ENCODE measurements around the gene CFAP46. TPM values are rescaled to one million over a fixed set of nuclear protein-coding genes. Genes with fewer than 3 reads are reported as not detected.

The CFAP46 gene
- total and polyA plus RNA-seq, 2 of the 4 experiments (the other 2 are of a cell fraction) = 1.3 to 1.8 TPM

- in situ Hi-C loops (cut with MboI; ENCODE audit: low sequenced_read_pairs) = no loop called here
- Histone ChIP-seq H3K27ac (ENCODE audit: insufficient read depth, low read length) (no peak overlapping the region), H3K18ac (ENCODE audit: low read depth, low read length) (no peak overlapping the region), H3K14ac (replicated peaks; ENCODE audit: low read depth, low read length) (no peak overlapping the region), H2AK9ac (replicated peaks; ENCODE audit: low read depth, low read length, poor library complexity) (no peak overlapping the region), H3K9ac (ENCODE audit: low read depth, low read length) (no peak overlapping the region), H2AK5ac (ENCODE audit: low read depth, low read length) (no peak overlapping the region), H3K9me1 (ENCODE audit: insufficient read depth, low read length) (no peaks in the 10 kb centered on the region), H4K91ac (ENCODE audit: insufficient read depth, low read depth, low read length) (no peak overlapping the region), H3K79me1 (ENCODE audit: low read depth in 1 of 2, low read length in 2 of 2) (no peaks in the 10 kb centered on the region), H2BK5ac (ENCODE audit: low read depth, low read length, poor library complexity, severe bottlenecking) (no peak overlapping the region), H3K27me3 (ENCODE audit: control insufficient read depth, insufficient read depth, low read length) (peaks cover 11% of the 10 kb centered on the region), H4K20me1 (ENCODE audit: insufficient read depth, low read length) (no peaks in the 10 kb centered on the region), H3K56ac (ENCODE audit: extremely low read depth, insufficient read depth, low read length) (no peak overlapping the region), H2BK120ac (ENCODE audit: low read depth, low read length) (no peak overlapping the region), H2BK15ac (ENCODE audit: low read depth, low read length) (no peak overlapping the region), H3K4me1 (ENCODE audit: control insufficient read depth, insufficient read depth, low read length) (peaks cover under 1% of the 10 kb centered on the region; the same call in 1 of the 2 replicates), H2AFZ (replicated peaks; ENCODE audit: low read length, poor library complexity) (no peak overlapping the region), H4K5ac (ENCODE audit: low read depth, low read length) (no peak overlapping the region), H3K36me3 (ENCODE audit: control insufficient read depth, insufficient read depth, low read length) (no peaks in the 10 kb centered on the region), H3K4ac (ENCODE audit: low read depth, low read length) (no peak overlapping the region), H3K4me2 (ENCODE audit: low read depth, low read length) (no peak overlapping the region), H3K23ac (ENCODE audit: low read depth, low read length) (no peak overlapping the region), H3K4me3 (ENCODE audit: insufficient read depth, low read depth, low read length) (no peak overlapping the region), H3K9me3 (ENCODE audit: control insufficient read depth, insufficient read depth, low read length) (no peaks in the 10 kb centered on the region), H2BK20ac (ENCODE audit: low read depth, low read length) (no peak overlapping the region), H4K8ac (ENCODE audit: low read depth in 2 of 2, low read length in 2 of 2) (no peak overlapping the region)
- intact Hi-C loops (cut with micrococcal nuclease) = no loop called here
- TF ChIP-seq CHD1 (IDR thresholded peaks at IDR 0.05; ENCODE audit: low read depth, low read length) = no peak
- no peak for TF ChIP-seq USF2 (IDR thresholded peaks at IDR 0.05; ENCODE audit: low read depth, low read length)
- TF ChIP-seq RAD21 (IDR thresholded peaks at IDR 0.05; ENCODE audit: low read length) = no peak
- no peak for TF ChIP-seq MAFK (IDR thresholded peaks at IDR 0.05; ENCODE audit: low read depth, low read length)
- no peak for TF ChIP-seq RCOR1 (IDR thresholded peaks at IDR 0.05; ENCODE audit: insufficient replicate concordance, low read length)
- TF ChIP-seq FOS (IDR thresholded peaks at IDR 0.05; ENCODE audit: low read depth, low read length) = no peak
- no peak for TF ChIP-seq RFX5 (IDR thresholded peaks at IDR 0.05; ENCODE audit: low read depth, low read length)
- no peak for TF ChIP-seq POLR2A (IDR thresholded peaks at IDR 0.05; ENCODE audit: low read depth, low read length)
- no peak for TF ChIP-seq ELK1 (IDR thresholded peaks at IDR 0.05; ENCODE audit: borderline replicate concordance, low read depth, low read length)
- TF ChIP-seq CEBPB (IDR thresholded peaks at IDR 0.05; ENCODE audit: low read depth, low read length) = no peak
- TF ChIP-seq BHLHE40 (IDR thresholded peaks at IDR 0.05; ENCODE audit: low read depth, low read length) = no peak
- no peak for TF ChIP-seq NFE2L2 (IDR thresholded peaks at IDR 0.05; ENCODE audit: low read depth, low read length)
- TF ChIP-seq MAZ (IDR thresholded peaks at IDR 0.05; ENCODE audit: borderline replicate concordance, low read depth, low read length) = no peak
- TF ChIP-seq MXI1 (IDR thresholded peaks at IDR 0.05; ENCODE audit: borderline replicate concordance, low read depth, low read length) = no peak
- ATAC-seq (ENCODE audit: low read depth) = no peak
- ChIA-PET CTCF (interaction anchor here (1.1 kb wide), 1 partner anchor 16 kb away, joined by 3 read pairs; no protein-coding TSS in a partner anchor), POLR2A (ENCODE audit: unreplicated experiment) (no interaction called here)
- no TSS peak for BruUV-seq (replicated peaks)
- dilution Hi-C loops (cut with HindIII; ENCODE audit: low sequenced_read_pairs, unreplicated experiment) = no loop called here
- DNase-seq = no peak
- WGBS, 2 experiments (ENCODE audit: extremely low coverage in 2 of 2, insufficient read length in 1 of 2) = no CpG with 5 or more reads among the region's 5 CpGs
Observed at GRCh38 chr10:132946806-132947546, 4.6 kb upstream of the CFAP46 start.
